GDM1 (cell line): ENCODE results near the gene PDE3B.
"Not testable (repeated sequence)": the region's sequence is repeated elsewhere in the genome, so short reads cannot be mapped to it uniquely, and the experiment has no call there.

ENCODE experiments used
- DNase-seq: peaks from one replicate; lab custom pipeline; 2025; lab: John Stamatoyannopoulos, UW

Gene PDE3B

DNA sequence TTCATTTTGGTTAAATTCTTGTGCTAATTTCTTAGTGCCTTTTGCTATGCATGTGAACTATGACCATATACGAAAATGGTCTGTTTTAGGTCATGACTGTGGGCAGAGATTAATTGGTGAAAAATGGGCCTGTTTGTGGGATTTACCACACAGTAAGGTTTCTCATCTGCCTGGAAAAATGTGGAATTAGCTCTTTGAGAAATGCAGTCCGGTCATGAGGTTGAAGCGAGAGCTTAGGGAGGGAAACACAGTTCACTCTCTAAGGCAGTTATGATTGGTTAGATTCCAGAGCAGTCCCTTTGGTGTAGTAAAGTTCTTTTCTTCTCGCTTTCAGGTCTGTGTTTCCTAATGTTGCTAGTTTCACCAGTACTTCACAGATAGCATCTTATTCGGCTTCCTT lies 1.2 kb upstream of the PDE3B start:
- DNase-seq, result no peak

DNA sequence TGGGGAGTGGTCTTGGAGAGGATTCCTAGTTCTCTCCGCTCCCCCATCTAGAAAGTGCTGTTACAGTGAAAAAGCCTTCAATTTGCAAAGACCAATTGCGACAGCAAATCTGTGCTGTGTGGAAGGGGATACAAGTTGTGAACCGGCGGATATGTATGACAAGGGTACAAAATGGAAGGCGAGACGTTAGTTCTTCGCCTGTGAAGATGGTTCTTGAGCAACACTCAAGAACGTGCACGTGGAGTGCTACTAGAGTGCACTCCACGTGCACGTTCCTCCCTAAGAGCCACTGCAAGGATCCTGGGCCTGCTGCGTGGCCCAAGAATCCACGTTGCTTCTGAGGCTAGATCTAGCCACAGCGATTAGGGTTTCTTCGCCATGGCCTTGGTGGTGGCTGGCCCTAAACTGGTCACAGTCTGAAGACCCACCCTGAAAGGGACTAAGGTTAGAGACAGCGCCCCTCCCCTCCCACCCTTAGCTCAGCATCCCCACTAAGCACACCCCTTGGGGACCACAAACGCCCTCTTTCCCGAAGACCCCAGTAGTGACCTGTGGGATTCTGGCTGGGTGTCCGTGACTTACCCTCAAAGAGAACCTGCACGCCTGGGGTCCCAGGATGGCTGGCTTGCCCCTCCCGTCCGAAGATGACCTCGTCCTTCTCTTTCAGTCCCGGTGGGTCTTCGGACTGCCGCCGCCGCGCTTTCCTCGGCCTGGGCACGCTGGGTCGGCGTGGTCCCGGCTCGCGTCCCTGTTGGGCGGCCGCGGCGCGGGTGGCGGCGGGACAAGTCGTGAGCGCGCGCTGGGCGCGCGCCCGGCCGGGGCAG lies 519 bp upstream of the PDE3B start:
- DNase-seq, result no peak

DNA sequence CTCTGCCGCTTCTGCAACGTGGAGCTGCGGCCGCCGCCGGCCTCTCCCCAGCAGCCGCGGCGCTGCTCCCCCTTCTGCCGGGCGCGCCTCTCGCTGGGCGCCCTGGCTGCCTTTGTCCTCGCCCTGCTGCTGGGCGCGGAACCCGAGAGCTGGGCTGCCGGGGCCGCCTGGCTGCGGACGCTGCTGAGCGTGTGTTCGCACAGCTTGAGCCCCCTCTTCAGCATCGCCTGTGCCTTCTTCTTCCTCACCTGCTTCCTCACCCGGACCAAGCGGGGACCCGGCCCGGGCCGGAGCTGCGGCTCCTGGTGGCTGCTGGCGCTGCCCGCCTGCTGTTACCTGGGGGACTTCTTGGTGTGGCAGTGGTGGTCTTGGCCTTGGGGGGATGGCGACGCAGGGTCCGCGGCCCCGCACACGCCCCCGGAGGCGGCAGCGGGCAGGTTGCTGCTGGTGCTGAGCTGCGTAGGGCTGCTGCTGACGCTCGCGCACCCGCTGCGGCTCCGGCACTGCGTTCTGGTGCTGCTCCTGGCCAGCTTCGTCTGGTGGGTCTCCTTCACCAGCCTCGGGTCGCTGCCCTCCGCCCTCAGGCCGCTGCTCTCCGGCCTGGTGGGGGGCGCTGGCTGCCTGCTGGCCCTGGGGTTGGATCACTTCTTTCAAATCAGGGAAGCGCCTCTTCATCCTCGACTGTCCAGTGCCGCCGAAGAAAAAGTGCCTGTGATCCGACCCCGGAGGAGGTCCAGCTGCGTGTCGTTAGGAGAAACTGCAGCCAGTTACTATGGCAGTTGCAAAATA lies 816 bp downstream of the PDE3B start:
- DNase-seq, result peak; percentile 28

DNA sequence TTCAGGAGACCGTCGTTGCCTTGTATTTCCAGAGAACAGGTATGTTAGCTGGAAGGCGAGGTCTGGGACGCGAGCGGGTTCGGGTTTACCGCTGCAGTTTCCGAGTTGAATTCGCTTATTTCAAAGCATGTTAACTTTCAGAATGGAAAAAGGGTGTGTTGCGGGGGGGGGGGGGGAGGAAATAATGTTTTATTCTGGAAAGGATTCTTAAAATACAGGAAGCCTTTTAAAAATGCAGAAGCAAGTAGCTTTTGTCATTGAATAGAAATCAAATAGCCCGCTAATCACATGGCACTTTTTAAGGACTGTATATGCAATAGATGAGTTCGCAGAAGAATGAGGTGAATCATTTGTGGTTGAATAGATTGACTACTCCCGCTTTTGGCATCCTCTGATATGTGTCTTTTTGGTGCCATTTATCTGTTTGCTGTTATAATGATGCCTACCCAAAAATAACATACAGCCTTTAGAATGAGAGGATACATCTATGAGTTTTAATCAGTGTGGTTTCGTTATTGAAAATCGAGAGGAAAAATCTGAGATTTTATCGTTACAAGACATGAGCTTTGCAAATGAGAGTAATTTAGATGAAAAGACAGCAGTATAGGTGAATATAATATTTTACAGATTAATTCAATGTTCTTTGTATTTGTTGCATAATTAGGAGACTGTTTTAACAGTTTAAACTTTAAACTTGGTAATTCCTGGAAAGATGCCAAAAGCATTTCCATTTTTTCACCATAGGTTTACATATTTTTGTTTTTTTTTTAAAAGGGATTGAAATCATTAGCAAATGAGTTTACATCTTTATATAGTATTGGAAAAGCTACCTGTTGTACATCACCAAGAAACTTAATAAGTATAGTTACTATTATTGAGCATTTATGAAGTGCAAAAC lies 1.7 kb downstream of the PDE3B start:
- DNase-seq, result no peak

DNA sequence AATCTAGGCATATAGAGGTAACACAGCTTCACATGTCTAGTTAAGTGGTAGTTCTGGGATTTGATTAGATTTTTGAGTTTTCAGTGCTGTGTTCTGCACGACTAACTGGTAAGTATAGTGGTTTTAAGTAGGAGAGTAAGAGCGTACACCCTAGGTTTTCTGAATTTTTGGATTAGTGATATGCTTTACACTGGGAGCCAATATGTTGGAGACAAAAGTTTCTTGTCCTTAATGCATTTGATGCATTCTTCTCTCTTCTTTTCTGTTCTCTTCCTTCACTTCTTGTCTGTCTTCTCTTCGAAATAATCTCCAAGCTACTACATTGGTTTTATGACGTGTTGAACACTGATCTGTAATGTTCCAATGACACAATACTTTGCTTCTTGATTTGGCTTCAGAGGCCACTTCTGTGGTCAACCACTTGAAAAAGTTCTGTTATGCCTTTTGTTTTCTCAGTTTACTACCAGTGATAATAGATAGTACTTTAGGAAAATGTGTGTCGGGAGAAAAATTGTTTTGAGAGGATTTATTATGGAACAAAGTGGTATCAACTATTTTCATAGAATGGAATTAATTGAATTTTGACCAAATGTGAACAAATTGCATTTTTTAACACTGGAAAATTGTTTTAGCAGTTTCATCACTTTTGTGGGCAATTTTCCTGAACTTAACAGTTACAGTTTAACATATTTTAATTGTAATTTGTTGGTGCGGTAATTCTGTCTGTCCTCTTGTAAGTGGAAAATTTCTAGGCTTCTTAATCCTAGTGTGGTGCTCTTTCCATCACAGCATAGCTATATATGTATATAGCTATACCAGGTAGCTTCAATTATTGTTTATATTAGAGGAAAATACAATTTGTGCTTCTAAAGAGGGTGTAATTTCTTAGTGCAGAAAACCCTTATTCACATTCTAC lies 2.6 kb downstream of the PDE3B start:
- DNase-seq, result no peak

DNA sequence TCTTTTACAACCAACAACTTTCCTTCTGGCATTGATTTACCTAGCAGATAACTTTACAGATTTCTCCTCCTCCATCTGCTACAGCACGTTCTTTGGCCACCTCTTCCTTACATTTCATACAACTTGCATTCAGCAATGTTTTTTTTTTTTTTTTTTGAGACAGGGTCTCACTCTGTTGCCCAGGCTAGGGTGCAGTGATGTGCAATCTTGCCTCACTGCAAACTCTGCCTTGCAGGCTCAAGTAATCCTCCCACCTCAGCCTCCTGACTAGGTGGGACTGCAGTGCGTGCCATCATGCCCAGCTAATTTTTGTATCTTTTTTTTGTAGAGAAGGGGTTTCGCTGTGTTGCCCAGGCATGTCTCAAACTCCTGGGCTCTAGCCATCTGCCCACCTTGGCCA lies 6.5 kb downstream of the PDE3B start:
- DNase-seq, result no peak

DNA sequence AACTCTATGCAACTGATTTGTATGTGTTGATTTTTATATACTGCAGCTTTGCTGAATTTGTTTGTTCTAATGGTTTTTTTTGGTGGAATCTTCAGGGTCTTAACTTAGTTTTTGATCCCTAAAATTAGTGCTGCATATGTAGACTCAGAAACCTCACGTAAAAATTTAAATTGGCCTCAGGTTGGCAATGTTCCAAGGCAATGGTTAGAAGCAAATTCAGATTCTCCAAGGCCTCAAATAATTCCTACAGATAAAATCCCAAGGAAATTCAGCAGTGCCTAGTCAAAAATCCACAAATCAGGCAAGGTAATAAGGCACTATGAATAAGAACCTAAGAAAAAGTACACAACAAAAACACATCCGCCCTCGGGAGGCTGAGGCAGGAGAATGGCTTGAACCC lies 9.5 kb downstream of the PDE3B start:
- no peak for DNase-seq

DNA sequence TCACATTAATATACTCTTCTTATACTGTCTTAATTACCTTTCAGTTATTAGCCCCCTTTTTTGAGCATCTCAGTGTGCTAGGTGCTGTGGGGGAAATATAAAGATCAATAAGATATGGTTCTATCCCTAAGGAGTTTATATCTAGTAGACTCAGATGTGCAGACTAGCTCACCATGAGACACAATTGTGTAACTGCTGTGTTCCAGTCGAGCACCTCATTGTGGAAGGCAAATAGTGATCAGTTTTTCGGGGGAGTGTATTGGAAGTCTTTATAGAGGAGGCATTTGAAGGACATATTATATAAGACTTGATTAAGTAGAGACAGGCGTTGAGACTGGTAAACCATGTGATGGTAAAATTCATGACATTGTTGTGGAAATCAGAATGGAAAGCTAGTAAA lies 11.8 kb downstream of the PDE3B start:
- no peak for DNase-seq

DNA sequence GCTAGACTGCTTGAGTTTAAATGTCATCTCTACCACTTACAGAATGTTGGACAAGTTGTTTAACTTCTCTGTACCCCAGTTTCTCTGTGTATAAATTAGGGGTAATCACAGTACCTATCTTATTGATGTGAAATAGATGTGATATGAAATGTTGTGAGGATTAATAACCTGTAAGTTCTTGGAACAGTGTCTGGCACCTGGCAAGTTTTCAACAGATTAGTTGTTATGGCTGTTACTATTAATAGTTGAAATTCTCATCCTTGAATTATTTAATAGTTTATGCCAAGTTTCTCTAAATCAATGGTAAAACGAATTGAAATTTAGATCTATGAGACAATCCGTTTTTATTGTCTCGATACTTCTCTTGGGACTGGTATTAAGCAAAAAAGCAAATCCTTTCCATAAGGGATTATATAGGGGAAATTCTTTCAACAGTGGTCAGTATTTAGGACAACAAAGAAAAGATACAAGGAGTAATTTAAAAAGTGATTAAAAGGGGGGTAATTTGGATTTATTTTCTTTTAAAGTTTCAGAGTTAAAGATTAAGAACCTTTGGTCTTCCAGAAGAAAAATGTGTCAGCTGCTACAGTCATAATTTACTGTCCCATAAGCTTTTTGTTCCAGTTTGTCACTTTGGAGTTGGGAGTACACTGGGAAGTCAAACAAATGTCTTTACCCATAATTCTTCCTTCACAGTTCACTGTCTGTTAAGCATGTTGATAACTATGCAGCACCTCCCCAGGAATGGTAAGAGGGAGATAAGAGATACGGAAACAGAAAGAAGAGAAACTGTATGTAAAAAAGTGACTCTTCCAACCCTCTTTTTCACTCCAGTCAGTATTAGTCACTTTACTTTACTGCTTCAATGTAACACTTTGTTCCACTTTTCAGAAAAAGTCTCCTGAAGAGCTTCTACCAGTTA lies 13.2 kb downstream of the PDE3B start:
- no peak for DNase-seq

DNA sequence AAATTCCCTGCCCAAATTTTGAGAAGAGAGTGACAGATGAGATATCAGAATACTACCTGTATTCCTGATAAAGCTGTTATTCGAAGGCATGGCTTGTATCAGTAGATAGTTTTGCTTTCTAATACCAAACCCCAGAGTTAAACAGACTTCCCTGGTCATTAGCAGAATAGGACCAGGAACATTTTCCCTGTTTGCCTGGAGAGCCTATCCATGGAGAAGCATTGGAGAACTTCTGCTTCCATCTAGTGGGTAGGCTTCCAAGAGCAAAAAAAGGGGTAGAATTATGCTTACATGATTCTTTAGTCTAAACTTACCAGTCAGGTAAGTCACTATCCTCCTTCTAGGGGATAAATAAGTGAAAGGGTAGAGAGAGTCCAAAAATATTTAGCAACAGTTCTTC lies 14.2 kb downstream of the PDE3B start:
- DNase-seq, result no peak

DNA sequence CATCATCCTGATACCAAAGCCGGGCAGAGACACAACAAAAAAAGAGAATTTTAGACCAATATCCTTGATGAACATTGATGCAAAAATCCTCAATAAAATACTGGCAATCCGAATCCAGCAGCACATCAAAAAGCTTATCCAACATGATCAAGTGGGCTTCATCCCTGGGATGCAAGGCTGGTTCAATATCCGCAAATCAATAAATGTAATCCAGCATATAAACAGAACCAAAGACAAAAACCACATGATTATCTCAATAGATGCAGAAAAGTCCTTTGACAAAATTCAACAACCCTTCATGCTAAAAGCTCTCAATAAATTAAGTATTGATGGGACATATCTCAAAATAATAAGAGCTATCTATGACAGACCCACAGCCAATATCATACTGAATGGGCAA lies 21.3 kb downstream of the PDE3B start:
- not testable (repeated sequence) for DNase-seq

DNA sequence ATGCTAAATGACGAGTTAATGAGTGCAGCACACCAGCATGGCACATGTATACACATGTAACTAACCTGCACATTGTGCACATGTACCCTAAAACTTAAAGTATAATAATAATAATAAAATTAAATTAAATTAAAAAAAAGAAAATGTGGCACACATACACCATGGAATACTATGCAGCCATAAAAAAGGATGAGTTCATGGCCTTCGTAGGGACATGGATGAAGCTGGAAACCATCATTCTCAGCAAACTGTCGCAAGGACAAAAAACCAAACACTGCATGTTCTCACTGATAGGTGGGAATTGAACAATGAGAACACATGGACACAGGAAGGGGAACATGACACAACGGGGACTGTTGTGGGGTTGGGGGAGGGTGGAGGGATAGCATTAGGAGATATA lies 23.7 kb downstream of the PDE3B start:
- not testable (repeated sequence) for DNase-seq

DNA sequence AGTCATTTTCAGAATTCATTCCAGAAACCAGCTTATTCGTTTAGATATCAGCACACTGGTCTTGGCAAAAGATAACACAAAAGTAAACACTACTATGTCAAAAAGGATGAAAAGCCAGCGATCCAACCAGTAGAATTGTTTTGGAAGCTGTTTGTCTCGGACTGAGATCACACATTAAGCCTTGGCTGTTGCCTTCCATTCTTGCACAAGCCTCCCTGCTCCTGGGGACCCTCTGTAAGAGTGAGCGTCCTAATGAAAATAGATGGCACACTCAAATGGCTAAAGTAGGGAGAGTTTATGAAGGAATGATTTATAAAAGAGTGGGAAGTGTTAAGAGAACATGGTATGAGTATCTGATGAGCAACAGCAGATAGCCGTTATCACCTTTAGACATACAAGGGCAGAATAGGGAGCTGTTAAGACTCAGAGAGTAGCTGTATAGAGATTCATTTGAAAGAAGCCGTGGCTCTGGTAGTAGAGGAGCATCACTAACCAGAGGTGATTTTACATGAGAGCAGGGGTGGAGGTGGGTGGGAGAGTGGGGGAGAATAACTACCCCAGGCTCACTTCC lies 25.2 kb downstream of the PDE3B start:
- no peak for DNase-seq

DNA sequence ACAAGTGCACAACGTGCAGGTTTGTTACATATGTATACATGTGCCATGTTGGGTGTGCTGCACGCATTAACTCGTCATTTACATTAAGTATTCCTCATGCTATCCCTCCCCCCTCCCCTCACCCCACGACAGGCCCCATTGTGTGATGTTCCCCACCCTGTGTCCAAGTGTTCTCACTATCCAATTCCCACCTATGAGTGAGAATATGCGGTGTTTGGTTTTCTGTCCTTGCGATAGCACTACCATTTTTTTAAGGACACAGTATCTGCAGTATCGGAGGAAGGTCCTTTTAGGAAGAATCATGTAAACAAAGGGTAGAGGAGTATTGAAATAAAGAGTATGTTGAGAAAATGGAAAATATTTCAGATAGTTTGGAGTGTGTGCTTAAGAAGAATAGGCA lies 25.9 kb downstream of the PDE3B start:
- DNase-seq, result no peak

DNA sequence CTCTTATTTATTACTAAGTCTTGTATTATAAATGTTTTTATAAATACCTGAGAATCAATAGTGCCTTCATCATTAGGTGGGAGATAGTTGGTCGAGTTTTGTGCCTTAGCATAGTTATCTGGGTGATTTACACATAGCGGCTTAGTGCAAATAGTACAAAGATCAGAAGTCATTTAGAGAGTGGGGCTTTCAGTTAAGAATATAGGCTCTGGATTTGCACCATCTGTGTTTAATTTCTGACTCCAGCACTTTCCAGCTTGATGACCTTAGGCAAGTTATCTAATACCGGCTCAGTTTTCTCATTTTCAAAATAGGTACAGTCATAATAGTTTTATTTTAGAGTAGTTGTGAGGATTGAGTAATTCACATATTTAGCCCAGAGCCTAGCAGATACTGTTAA lies 26.4 kb downstream of the PDE3B start:
- no peak for DNase-seq

DNA sequence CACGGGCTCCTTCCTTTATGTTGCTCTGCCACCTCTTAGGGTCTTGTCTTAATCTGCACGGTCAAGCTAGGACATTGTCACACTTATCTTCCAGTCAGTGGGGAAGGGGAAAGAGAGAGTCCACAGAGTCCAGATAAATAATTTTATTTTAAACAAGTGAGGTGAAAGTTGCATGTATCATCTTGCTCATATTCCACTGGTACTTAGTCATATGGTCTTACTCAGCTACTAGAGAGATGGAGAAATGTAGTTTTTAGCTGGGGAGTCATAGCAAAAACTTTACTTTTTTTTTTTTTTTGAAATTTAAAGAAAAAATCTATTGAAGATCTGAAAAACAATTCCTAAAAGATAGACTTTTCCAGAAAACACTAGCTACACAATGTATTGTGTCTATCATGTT lies 29.0 kb downstream of the PDE3B start:
- DNase-seq, result no peak

DNA sequence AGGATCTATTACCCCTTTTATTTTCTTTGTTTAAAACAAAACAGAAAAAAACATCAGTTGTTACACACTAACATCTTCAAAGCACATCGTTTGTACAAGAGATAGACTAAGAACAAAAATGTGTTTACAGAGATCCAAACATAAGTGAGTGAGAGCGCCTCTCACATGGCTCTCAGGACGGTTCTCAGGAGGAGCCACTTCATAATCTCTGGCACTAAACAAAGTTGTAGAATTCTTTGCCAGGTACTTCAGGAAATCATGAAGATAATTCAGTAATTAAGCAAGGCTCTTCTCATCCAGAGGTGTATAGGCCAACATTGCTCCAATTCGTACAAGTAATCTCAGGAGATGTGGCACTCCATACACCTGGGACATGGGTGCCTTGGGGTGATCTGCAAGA lies 29.8 kb downstream of the PDE3B start:
- no peak for DNase-seq

DNA sequence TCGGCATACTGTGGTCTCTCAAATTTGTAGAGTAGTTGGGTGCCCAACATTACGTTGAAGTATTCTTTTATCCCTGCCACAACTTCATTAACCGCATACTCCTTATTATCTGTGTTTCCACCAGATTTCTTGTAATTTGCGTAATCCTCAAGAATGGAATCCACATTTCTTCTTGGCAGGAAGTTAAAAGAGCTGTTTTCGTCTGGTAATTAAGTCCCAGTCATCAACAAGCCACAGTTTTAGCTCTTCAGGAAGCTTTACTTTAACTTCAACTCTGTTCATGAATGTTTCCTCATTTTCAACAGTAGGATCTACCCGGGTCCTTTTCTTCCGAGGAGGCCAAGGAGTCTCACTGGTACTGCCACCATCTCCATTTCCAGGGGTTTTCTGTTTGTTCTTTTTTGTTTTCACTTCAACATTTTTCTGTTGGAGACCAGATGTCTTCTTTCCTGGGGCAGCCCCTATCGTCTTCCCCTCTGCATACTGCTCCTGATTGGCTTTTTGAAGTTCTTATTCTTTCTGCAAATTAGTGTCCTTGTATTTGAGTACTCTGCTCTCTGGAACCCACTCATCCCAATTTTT lies 30.3 kb downstream of the PDE3B start:
- peak; percentile 14 for DNase-seq

DNA sequence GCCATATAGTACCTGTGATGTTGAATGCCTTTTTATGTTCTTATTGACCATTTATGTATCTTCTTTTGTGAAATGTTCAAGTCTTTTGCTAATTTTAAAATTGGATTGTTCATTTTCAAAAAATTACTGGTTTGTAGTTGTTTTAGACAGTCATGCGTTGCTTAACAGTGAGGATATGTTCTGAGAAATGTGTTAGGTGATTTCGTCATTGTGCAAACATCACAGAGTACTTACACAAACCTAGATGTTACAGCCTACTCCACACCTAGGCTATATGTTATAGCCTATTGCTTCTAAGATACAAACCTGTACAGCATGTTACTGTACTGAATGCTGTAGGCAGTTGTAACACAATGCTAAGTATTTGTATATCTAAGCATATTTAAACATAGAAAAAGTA lies 32.5 kb downstream of the PDE3B start:
- no peak for DNase-seq

DNA sequence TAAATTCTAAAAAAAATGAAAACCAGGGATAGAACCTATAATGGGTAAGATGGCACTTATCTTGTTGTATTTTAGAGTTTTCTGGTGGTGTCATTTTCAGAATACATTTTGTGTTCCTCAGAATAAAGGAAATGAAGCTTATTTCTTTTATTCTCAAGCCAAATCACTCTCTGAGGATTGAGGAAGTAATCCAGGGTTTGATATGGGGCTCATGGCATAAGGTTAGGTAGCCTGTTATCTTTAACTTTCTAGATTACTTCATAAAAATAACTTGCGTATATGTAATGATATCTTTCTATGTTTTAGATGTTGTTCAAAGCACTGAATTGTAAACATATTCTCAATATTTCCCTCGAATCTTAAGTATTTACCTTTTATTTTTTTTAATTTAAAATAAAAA lies 33.5 kb downstream of the PDE3B start:
- DNase-seq, result no peak
